Hepatocyte (in vitro differentiated cells): ENCODE measurements around the gene KPNA5. TPM values are rescaled to one million over a fixed set of nuclear protein-coding genes. Genes with fewer than 3 reads are reported as not detected.

Experiments used
- DNase-seq: peaks from one replicate; pipeline ENCODE4 v3.0.0-alpha.2; 2016; ENCODE audit warnings: low spot score
- H2AFZ ChIP-seq: fragments of 200-600 bp; sonication (generic); 2 replicates; pipeline ENCODE4 v1.6.0; 2016; ENCODE audit warnings: antibody characterized with exemption, mild to moderate bottlenecking
- H3K27ac ChIP-seq: fragments of 200-600 bp; sonication (generic); 2 replicates; pipeline ENCODE4 v1.5.1; 2016; ENCODE audit warnings: mild to moderate bottlenecking
- H3K27me3 ChIP-seq: fragments of 200-600 bp; sonication (generic); 2 replicates; pipeline ENCODE4 v1.6.1; 2016
- H3K36me3 ChIP-seq: fragments of 200-600 bp; sonication (generic); replicated peaks from 2 replicates; pipeline ENCODE4 v1.5.1; 2016; ENCODE audit warnings: low read depth; ENCODE audit not compliant: insufficient read depth
- H3K4me1 ChIP-seq: fragments of 200-600 bp; sonication (generic); 2 replicates; pipeline ENCODE4 v1.5.1; 2016; ENCODE audit warnings: mild to moderate bottlenecking, moderate library complexity; ENCODE audit not compliant: insufficient read depth
- H3K4me2 ChIP-seq: fragments of 200-600 bp; sonication (generic); 2 replicates; pipeline ENCODE4 v1.6.0; 2016
- H3K4me3 ChIP-seq: fragments of 200-600 bp; sonication (generic); 2 replicates; pipeline ENCODE4 v1.5.1; 2016; ENCODE audit warnings: mild to moderate bottlenecking
- H3K79me2 ChIP-seq: fragments of 200-600 bp; sonication (generic); 2 replicates; pipeline ENCODE4 v1.6.0; 2017; ENCODE audit warnings: mild to moderate bottlenecking
- H3K9me2 ChIP-seq: fragments of 200-600 bp; sonication (generic); replicated peaks from 2 replicates; pipeline ENCODE4 v1.6.0; 2017; ENCODE audit warnings: mild to moderate bottlenecking; ENCODE audit not compliant: insufficient read depth
- H3K9me3 ChIP-seq: fragments of 200-600 bp; sonication (generic); 2 replicates; pipeline ENCODE4 v1.5.1; 2016; ENCODE audit warnings: low read depth, mild to moderate bottlenecking
- H4K20me1 ChIP-seq: fragments of 200-600 bp; sonication (generic); 2 replicates; pipeline ENCODE4 v1.6.0; 2016; ENCODE audit warnings: mild to moderate bottlenecking; ENCODE audit not compliant: insufficient read depth, poor library complexity, severe bottlenecking
- CTCF ChIP-seq: fragments of 200-600 bp; sonication (generic); IDR thresholded peaks from 2 replicates; pipeline ENCODE4 v1.5.1; 2016; ENCODE audit warnings: antibody characterized with exemption, mild to moderate bottlenecking; ENCODE audit not compliant: poor library complexity
- EZH2 ChIP-seq: fragments of 200-600 bp; sonication (generic); IDR thresholded peaks from 2 replicates; pipeline ENCODE4 v1.6.1; 2016; ENCODE audit warnings: antibody characterized with exemption, mild to moderate bottlenecking, borderline replicate concordance
- EZH2phosphoT487 ChIP-seq: fragments of 200-600 bp; sonication (generic); IDR thresholded peaks from one replicate; pipeline ENCODE4 v1.6.1; 2018; ENCODE audit warnings: antibody characterized with exemption, mild to moderate bottlenecking, low read depth, moderate library complexity; ENCODE audit not compliant: unreplicated experiment, severe bottlenecking
- WGBS: methylation state at CpG from one replicate; pipeline ENCODE4 v1.1.6; 2016; ENCODE audit warnings: low lambda C conversion rate; ENCODE audit errors: missing lambda C conversion rate; 5-methylcytosine and 5-hydroxymethylcytosine counted together
- polyA plus RNA-seq: library from polyadenylated mRNA; unstranded; fragments of >200 nt; fragmentation: Nextera tagmentation; extraction: Ambion mirVana; gene quantifications from 2 replicates; pipeline ENCODE4 v1.2.1, GENCODE V29; 2016
- total RNA-seq: library from RNA; depleted of rRNA; stranded (reverse); fragments of >200 nt; gene quantifications from 2 replicates; pipeline ENCODE4 v1.2.3, GENCODE V29; 2014

KPNA5 gene
- total and polyA plus RNA-seq, 2 experiments from 2014 or later: 5.4 to 20.5 TPM

- Histone ChIP-seq H3K27me3 (peaks cover 42% of the 10 kb centered on the region), H3K4me2 (peak overlapping the region; percentile 97), H4K20me1 (no peaks in the 10 kb centered on the region), H3K9me2 (no peaks in the 10 kb centered on the region), H3K9me3 (no peaks in the 10 kb centered on the region), H3K79me2 (no peaks in the 10 kb centered on the region), H3K27ac (no peak overlapping the region), H3K36me3 (no peaks in the 10 kb centered on the region), H2AFZ (peak overlapping the region; percentile 86), H3K4me1 (no peaks in the 10 kb centered on the region), H3K4me3 (peak overlapping the region; percentile 58)
- peak; percentile 20 for DNase-seq
- no peak for TF ChIP-seq EZH2
- 12% methylated on average over 19 of the region's 19 CpGs for WGBS
Observed at GRCh38 chr6:116764629-116764960, 83.6 kb downstream of the KPNA5 start.

GRCh38 chr6:116764961-116765841 lies 84.2 kb downstream of the KPNA5 start, which contains the start of gene FAM162B:
TSS of gene FAM162B (minus strand) at chr6:116765719. CDS start at chr6:116765576, 143 bp downstream.
- no peaks in the 10 kb centered on the region for H3K9me2 ChIP-seq
- peaks cover 42% of the 10 kb centered on the region for H3K27me3 ChIP-seq
- H2AFZ ChIP-seq: peak within 1 kb of the TSS; percentile 86
- H3K79me2 ChIP-seq: no peaks in the 10 kb centered on the region
- peak within 1 kb of the TSS; percentile 58 for H3K4me3 ChIP-seq
- no peak within 1 kb of the TSS for H3K27ac ChIP-seq
- H4K20me1 ChIP-seq: no peaks in the 10 kb centered on the region
- H3K9me3 ChIP-seq: no peaks in the 10 kb centered on the region
- H3K4me2 ChIP-seq: peak within 1 kb of the TSS; percentile 97
- no peaks in the 10 kb centered on the region for H3K36me3 ChIP-seq
- peak; percentile 60 for TF ChIP-seq EZH2
- no peak for TF ChIP-seq EZH2phosphoT487
- no peak for TF ChIP-seq CTCF
- under 1% methylated on average over 84 of the region's 89 CpGs for WGBS
- DNase-seq: peak; percentile 46
- no peaks in the 10 kb centered on the region for H3K4me1 ChIP-seq

GRCh38 chr6:116766506-116767176 lies 85.6 kb downstream of the KPNA5 start:
- Histone ChIP-seq H3K79me2 (no peaks in the 10 kb centered on the region), H2AFZ (no peak overlapping the region)
- 76% methylated on average over 5 of the region's 5 CpGs for WGBS

More at GRCh38 chr6:116766506-116767176, 85.6 kb downstream of the KPNA5 start:
- no peaks in the 10 kb centered on the region for H3K9me3 ChIP-seq
- H3K27me3 ChIP-seq: peaks cover 42% of the 10 kb centered on the region
- H4K20me1 ChIP-seq: no peaks in the 10 kb centered on the region
- no peak for TF ChIP-seq EZH2
- TF ChIP-seq EZH2phosphoT487: no peak
- TF ChIP-seq CTCF: no peak
- H3K27ac ChIP-seq: no peak overlapping the region
- no peaks in the 10 kb centered on the region for H3K4me1 ChIP-seq
- no peak for DNase-seq
- H3K4me3 ChIP-seq: no peak overlapping the region
- peak overlapping the region; percentile 97 for H3K4me2 ChIP-seq
- H3K9me2 ChIP-seq: no peaks in the 10 kb centered on the region
- no peaks in the 10 kb centered on the region for H3K36me3 ChIP-seq
